Measurements from ENCODE around the gene SPTBN1.

DNA sequence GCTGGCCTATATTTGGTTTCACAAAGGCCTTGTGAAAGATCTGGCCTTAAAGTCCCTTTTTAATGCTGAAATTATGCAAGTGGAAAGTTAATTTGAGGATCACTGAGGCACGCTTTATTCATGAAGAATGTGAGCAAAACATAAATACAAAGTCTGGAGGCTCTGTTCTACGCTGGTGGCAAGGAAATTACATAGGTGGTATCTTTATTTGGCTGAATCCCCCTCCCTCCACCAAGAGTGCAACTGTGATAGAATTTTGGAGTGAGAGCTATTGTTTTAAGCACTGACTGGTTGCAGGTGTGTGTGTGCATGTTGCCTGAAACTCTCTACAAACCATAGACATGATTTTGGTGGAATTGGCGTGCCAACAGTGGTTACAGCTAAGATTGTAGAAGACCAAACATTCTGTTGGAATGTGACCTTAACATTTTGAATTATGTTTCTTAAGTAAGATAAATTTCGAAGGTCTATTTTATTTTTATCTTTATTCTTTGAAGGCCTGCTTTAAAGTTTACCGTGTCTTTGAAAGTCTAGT, 114.3 kb downstream of the SPTBN1 start:
- TF ChIP-seq RAD21 (IDR thresholded peaks at IDR 0.05; ENCODE audit: low read depth) (no peak), EP300 (IDR thresholded peaks at IDR 0.05; ENCODE audit: borderline replicate concordance) (no peak), TAF1 (IDR thresholded peaks at IDR 0.05; ENCODE audit: low read depth) (no peak), TCF12 (IDR thresholded peaks at IDR 0.05; ENCODE audit: low read depth) (no peak), CREB1 (IDR thresholded peaks at IDR 0.05; ENCODE audit: low read depth) (no peak), TEAD4 (IDR thresholded peaks at IDR 0.05) (no peak), YY1 (IDR thresholded peaks at IDR 0.05; ENCODE audit: low read depth) (no peak), CEBPB (IDR thresholded peaks at IDR 0.05) (no peak), NFIC (IDR thresholded peaks at IDR 0.05) (no peak), ZBTB7A (IDR thresholded peaks at IDR 0.05; ENCODE audit: low read depth) (no peak)
- TF ChIP-seq, protein P1, sequence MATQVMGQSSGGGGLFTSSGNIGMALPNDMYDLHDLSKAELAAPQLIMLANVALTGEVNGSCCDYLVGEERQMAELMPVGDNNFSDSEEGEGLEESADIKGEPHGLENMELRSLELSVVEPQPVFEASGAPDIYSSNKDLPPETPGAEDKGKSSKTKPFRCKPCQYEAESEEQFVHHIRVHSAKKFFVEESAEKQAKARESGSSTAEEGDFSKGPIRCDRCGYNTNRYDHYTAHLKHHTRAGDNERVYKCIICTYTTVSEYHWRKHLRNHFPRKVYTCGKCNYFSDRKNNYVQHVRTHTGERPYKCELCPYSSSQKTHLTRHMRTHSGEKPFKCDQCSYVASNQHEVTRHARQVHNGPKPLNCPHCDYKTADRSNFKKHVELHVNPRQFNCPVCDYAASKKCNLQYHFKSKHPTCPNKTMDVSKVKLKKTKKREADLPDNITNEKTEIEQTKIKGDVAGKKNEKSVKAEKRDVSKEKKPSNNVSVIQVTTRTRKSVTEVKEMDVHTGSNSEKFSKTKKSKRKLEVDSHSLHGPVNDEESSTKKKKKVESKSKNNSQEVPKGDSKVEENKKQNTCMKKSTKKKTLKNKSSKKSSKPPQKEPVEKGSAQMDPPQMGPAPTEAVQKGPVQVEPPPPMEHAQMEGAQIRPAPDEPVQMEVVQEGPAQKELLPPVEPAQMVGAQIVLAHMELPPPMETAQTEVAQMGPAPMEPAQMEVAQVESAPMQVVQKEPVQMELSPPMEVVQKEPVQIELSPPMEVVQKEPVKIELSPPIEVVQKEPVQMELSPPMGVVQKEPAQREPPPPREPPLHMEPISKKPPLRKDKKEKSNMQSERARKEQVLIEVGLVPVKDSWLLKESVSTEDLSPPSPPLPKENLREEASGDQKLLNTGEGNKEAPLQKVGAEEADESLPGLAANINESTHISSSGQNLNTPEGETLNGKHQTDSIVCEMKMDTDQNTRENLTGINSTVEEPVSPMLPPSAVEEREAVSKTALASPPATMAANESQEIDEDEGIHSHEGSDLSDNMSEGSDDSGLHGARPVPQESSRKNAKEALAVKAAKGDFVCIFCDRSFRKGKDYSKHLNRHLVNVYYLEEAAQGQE (IDR thresholded peaks at IDR 0.05; ENCODE audit: low read depth): no peak
- TF ChIP-seq, protein P2, sequence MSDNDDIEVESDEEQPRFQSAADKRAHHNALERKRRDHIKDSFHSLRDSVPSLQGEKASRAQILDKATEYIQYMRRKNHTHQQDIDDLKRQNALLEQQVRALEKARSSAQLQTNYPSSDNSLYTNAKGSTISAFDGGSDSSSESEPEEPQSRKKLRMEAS (IDR thresholded peaks at IDR 0.05): no peak
- TF ChIP-seq, protein P3, sequence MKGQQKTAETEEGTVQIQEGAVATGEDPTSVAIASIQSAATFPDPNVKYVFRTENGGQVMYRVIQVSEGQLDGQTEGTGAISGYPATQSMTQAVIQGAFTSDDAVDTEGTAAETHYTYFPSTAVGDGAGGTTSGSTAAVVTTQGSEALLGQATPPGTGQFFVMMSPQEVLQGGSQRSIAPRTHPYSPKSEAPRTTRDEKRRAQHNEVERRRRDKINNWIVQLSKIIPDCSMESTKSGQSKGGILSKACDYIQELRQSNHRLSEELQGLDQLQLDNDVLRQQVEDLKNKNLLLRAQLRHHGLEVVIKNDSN (IDR thresholded peaks at IDR 0.05): no peak
